Fibroblast of pulmonary artery (primary cell): ENCODE measurements around the gene ARL8A.

Experiments
- DNase-seq: peaks from one replicate; pipeline ENCODE4 v3.0.0-alpha.2; 2010; ENCODE audit warnings: low read depth
- H3K4me3 ChIP-seq: replicated peaks from 2 replicates; pipeline ENCODE4 v1.5.1; 2011; ENCODE audit warnings: low read depth, mild to moderate bottlenecking, control low read depth, low read length, moderate library complexity
- TF ChIP-seq, protein P1 (sequence below): IDR thresholded peaks from 2 replicates; pipeline ENCODE4 v1.5.1; 2011; ENCODE audit warnings: mild to moderate bottlenecking, control low read depth, low read length, inconsistent platforms; ENCODE audit errors: missing control alignments

The ARL8A gene

DNA sequence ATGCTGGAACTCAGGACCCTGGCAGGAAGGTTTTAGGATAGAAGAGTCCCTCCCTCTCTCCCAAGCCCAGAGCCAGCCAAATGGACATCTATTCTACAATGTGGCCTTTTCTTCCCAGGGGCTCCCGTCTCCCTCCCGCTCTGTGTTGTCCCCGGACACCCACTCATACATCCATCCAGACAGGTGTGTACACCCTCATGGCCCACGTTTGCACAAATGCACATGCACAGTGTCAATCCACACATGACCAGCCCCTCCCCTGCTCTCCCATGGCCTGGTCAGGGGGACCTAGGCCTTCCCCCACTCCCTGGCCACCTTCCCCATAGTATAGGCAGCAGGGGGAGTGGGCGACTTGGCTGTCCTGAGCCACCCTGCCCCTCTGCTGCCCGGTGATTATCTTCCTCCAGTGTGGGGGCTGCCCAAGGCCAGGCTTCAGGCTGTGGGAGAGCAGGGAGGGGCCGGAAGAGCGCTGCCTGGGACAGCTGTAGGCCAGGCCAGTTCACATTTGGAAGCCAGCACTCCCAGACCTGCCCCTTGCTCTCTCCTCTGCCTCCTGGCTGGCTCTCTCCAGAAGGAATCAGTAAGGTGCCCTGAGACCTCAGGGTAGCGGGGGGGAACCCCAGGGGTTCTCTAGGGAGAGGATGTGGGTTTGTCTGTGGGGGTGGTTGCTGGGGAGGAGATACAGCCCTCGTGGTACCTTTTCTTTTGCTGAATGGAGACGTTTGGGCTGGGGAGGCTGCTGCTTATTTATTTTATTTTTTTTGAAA is 19.9 kb upstream of the ARL8A start:
- no peak overlapping the region for H3K4me3 ChIP-seq
- DNase-seq: no peak
- TF ChIP-seq, protein P1, sequence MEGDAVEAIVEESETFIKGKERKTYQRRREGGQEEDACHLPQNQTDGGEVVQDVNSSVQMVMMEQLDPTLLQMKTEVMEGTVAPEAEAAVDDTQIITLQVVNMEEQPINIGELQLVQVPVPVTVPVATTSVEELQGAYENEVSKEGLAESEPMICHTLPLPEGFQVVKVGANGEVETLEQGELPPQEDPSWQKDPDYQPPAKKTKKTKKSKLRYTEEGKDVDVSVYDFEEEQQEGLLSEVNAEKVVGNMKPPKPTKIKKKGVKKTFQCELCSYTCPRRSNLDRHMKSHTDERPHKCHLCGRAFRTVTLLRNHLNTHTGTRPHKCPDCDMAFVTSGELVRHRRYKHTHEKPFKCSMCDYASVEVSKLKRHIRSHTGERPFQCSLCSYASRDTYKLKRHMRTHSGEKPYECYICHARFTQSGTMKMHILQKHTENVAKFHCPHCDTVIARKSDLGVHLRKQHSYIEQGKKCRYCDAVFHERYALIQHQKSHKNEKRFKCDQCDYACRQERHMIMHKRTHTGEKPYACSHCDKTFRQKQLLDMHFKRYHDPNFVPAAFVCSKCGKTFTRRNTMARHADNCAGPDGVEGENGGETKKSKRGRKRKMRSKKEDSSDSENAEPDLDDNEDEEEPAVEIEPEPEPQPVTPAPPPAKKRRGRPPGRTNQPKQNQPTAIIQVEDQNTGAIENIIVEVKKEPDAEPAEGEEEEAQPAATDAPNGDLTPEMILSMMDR: no peak

DNA sequence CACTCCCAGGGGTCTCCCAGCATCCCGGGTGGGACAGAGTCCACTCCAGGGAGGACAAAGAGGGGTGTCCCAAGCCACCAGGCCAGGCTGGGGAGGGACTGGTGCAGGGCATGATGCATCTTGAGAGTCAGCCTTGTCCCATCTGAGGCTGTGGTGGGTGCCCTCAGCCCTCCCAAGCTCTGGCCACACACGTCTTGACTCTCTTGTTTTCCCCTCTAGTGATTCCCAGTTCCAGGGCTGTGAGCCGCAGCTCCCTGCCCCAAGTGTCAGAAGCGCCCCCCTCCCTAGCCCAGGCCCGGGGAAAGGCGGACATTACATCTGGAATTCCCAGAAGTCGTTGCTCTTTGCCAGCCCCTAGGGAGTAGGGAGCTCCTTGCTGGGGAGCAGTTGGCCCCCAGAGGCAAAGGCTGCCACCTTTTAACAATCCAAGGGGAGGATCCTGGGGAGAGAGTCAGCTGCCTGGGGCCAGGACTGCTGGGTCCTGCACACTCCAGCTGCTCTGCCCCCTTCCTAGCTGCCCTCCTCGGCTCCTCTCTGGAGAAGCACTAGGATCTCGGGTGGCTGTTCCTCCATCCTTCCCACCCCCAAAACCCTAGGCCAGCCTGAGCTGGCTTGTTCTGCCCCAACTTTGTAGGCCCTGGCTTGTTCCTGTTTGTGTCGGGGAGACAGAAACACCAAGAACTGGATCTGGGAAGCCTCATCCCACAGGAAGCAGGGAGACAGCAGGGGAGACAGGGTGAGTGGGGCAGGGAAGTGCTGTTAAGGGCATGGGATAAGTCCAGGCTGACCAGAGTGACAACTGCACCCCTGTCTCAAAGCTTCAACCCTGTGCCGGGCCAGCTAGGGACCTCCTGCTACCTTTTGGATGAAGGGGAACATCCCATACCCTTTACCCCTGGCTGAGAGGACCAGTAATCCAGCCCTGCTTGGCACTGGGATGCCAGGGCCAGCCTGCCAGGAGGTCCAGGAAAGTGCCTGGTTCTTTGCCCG is 19.0 kb upstream of the ARL8A start:
- DNase-seq: no peak
- H3K4me3 ChIP-seq: no peak overlapping the region
- TF ChIP-seq, protein P1: no peak

DNA sequence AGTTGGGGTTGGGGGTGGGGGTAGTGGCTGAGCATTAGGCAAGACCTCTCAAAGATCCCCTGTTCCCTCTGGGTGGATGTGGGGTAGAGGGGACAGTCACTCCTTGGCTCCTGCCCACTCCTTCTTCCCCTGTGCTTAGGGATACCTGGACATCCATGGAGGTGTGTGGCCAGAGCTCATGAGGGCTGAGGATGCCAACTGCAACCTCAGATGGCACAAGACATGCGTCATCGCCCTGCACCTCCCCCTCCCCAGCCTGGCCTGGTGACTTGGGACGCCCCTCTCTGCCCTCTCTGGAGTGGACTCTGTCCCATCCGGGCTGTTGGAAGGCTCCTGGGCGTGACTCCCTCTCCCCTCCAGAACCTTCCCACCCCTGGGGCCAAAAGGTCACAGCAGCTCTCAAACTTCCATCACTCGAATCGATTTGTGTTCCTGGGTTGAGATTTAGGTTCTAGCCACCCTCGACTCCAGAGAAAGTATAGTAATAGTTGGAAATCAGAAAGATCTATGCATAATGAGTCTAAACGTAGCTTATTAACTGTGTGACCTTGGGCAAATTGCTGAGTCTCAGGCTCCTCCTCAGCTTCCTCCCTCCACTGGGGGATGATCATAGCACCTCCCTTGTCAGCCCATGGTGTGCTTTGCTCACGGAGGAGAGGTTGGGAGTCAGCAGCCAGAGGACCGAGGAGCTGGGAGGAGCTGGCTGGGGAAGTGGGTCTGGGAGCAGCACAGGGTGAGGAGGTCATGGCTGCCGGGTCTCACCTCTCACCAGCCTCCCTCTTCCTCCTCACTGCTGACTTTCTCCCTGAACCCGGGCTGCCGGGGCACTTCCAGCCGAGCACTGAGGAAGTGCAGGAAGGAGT is 18.1 kb upstream of the ARL8A start:
- TF ChIP-seq, protein P1: no peak
- no peak overlapping the region for H3K4me3 ChIP-seq
- DNase-seq: no peak

DNA sequence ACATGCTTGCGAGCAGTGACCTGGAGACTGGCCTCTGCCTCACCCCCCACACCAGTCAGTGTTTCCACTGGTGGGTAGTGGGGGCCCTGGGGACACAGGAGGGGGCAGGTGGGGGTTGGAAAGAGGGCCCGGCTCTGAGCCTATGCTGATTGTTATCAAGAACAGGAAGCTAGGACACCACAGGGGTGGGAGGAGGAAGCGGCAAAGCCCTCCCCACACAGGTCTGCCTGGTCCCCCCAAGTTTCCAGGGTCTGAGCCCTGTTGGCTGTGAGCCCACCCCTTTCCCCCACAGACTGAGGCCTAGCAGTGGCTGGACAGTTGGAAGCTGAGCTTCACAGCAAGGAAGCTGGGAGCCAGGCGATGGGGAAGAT is 17.5 kb upstream of the ARL8A start:
- H3K4me3 ChIP-seq: no peak overlapping the region
- no peak for DNase-seq
- TF ChIP-seq, protein P1: no peak

DNA sequence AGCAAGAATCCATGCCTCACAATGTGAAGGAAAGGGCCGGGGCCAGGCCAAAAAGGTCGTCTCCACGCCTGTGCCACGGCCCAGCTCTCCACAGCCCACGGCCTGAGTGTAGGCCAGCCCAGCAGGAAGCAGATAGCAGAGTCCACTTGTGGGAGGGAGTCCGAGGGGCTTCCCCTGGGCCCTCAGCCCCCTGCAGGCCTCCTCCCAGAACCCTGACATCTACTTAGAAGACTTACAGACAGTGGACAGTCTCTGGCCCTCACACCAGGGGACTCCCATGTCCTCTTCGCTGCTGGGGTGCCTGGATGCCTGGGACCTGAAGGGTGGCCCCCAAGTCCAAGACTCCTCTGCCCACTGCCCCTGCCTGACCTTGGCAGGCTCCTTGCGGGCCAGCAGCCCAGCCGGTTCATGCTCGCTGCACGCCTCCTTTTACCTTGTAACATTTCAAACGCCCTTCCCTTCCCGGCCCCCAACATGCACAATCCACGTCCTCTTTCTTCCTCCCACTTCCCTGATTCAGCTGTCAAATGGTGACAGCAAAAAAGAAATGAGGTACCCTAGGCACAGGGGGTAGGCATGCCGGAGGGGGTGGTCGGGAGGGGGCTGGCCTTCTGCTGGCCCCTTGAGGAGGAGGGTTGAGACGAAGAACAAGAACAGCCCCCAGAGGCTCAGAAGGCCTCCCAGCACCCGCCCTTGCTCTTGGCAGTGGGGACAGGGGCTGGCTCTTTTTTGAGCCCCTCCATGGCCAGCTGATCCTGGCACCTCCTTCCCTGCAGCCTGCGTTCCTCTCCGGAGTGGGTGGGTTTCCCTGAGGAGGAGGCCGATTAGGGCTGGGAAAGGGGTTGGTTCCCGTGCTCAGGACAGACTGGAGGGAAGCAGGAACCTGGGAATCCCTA is 16.9 kb upstream of the ARL8A start:
- TF ChIP-seq, protein P1: no peak

DNA sequence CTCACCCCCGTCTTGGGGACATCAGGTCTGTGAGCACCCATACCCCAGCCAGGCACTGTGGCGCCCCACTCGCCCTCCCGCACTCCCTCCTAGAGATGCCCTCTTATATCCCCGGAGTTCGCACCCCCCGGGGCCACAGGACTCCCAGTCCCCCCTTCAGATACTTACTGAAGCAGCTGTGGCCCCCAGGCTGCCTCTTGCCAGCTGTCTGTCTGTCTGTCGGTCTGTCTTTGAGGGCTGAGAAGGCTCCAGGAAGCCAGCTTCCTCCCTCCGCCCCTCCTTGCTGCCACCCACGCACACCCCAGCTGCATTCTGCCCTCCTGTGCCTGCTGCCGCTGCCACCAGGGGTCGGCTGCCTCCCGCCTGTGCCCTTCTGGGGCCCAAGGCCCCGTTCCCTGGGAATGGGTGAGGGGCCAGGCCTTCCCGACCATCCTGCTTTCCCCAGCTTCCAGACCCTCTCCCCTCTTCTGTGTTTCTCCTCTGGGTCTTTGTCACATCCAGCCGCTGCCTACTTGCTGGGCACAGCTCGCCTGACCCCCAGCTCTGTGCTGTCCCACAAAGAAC is 15.9 kb upstream of the ARL8A start, which contains the start of gene PTPN7:
Gene PTPN7 (minus strand): TSS at position 226 of the 564 bp plus-strand sequence. CDS start 1,200 bp downstream, outside the sequence.
- TF ChIP-seq, protein P1: no peak
- no peak within 1 kb of the TSS for H3K4me3 ChIP-seq
- no peak for DNase-seq

More for the DNA sequence above, 16.9 kb upstream of the ARL8A start:
- H3K4me3 ChIP-seq: no peak overlapping the region
- no peak for DNase-seq
